AG10803 (cell line): ENCODE results near the gene ECT2L.

Experiments
- DNase-seq: peaks from one replicate; pipeline ENCODE4 v3.0.0; 2010; ENCODE audit warnings: low read depth
- H3K4me3 ChIP-seq: 2 replicates; pipeline ENCODE4 v1.5.1; 2011; ENCODE audit warnings: mild to moderate bottlenecking, low read length, control low read depth
- TF ChIP-seq, protein P1 (sequence below): conservative IDR thresholded peaks from 2 replicates; pipeline ENCODE4 v1.5.1; 2011; ENCODE audit warnings: mild to moderate bottlenecking, low read length, control low read depth, inconsistent platforms

ECT2L gene

DNA sequence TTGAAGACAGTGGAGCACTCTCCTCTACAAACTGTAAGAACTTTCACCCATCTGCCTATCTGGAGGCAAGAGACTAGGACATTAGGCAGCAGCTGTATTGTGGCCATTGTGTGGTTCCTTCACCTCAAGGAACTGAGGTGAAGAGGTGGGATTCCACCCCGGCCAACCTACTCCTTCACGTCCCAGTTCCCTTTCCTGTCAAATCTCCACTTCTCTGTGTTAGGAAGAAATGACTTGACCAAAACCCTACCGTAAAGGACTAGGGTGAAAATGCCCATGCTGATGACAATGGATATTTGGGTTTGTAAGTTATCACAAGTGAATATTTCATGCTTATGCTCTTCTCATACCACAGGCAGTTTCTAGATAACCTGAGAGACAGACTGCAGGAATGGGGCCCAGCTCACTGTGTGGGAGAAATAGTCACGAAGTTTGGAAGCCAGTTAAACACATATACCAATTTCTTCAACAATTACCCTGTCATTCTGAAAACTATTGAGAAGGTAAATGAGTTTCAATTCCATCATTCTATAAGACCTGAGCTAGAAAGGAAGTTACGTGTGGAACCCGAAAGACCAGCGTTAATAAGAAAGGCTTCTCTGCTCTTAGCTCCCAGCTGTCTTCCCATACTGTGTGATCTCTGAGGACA, 86.6 kb downstream of the ECT2L start:
- no peak for DNase-seq
- TF ChIP-seq, protein P1, sequence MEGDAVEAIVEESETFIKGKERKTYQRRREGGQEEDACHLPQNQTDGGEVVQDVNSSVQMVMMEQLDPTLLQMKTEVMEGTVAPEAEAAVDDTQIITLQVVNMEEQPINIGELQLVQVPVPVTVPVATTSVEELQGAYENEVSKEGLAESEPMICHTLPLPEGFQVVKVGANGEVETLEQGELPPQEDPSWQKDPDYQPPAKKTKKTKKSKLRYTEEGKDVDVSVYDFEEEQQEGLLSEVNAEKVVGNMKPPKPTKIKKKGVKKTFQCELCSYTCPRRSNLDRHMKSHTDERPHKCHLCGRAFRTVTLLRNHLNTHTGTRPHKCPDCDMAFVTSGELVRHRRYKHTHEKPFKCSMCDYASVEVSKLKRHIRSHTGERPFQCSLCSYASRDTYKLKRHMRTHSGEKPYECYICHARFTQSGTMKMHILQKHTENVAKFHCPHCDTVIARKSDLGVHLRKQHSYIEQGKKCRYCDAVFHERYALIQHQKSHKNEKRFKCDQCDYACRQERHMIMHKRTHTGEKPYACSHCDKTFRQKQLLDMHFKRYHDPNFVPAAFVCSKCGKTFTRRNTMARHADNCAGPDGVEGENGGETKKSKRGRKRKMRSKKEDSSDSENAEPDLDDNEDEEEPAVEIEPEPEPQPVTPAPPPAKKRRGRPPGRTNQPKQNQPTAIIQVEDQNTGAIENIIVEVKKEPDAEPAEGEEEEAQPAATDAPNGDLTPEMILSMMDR, result no peak
- no peak overlapping the region for H3K4me3 ChIP-seq

GRCh38 chr6:138885156-138885819, 89.4 kb downstream of the ECT2L start:
- TF ChIP-seq, protein P1, result no peak
- H3K4me3 ChIP-seq, result no peak overlapping the region
- no peak for DNase-seq

GRCh38 chr6:138891255-138891986, 95.5 kb downstream of the ECT2L start:
- no peak overlapping the region for H3K4me3 ChIP-seq
- no peak for DNase-seq
- TF ChIP-seq, protein P1, result no peak

DNA sequence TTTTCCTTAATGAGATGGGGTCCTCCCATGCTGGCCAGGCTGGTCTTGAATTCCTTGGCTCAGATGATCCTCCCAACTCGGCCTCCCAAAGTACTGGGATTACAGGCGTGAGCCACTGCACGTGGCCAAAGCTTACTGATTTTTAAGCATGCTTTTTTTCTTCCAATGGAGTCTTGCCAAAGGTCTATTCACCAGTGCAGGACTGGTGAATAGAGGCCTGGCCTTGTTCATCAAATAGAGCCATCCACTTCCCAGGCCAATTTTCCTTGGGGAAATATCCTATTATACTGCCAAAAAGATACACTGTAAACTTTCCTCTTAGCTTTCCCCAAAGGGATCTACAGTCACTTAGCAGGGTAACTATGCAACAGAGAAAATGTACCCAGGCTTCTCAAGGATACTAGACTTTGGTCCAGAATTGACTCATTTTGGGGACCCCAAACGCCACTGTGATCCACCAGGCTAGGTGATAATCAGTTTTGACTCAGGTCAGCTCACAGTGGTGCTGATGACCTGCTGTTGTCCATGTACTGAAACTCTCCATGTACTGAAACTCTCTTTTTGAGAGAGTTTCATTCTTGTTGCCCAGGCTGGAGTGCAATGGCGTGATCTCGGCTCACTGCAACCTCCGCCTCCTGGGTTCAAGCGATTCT, 100.3 kb downstream of the ECT2L start:
- no peak for DNase-seq
- TF ChIP-seq, protein P1, result no peak

GRCh38 chr6:138897031-138897430, 101.1 kb downstream of the ECT2L start:
- H3K4me3 ChIP-seq, result no peak overlapping the region
- TF ChIP-seq, protein P1, result no peak
- DNase-seq, result no peak

More for the DNA sequence above, 100.3 kb downstream of the ECT2L start:
- no peak overlapping the region for H3K4me3 ChIP-seq

DNA sequence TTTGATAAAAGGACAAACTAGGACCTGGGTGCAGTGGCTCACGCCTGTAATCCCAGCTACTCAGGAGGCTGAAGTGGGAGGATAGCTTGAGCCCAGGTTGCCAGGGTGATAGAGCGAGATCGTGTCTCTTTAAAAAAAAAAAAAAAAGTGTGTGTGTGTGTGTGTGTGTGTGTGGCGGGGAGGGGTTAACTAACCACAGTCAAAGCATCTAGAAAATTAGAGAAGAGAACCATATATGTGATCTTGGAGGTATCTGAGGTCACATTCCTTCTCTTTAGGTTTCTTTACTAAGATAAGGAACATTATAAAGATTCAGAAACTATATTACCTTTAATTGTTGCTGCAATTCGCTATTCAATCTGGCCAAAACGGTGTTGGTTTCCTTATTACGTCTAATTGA, 111.3 kb downstream of the ECT2L start:
- DNase-seq, result no peak
- TF ChIP-seq, protein P1, result no peak

More for the DNA sequence above, 111.3 kb downstream of the ECT2L start:
- H3K4me3 ChIP-seq, result no peak overlapping the region
